HFFc6 (cell line): Measurements from ENCODE around the gene CCP110. TPM values are rescaled to one million over a fixed set of nuclear protein-coding genes. Genes with fewer than 3 reads are reported as not detected.

ENCODE experiments used
- DNase-seq: peaks from one replicate; pipeline ENCODE4 v3.0.0-alpha.2; 2018
- H3K27ac Mint-ChIP-seq: 2 replicates; pipeline ENCODE4 v1.8.0; 2020; ENCODE audit warnings: mild to moderate bottlenecking, mixed read lengths
- H3K27me3 Mint-ChIP-seq: 2 replicates; pipeline ENCODE4 v1.8.0; 2021; ENCODE audit warnings: mild to moderate bottlenecking, moderate library complexity, mixed read lengths; ENCODE audit not compliant: insufficient read depth
- H3K36me3 Mint-ChIP-seq: 2 replicates; pipeline ENCODE4 v1.8.0; 2021; ENCODE audit warnings: low read depth, mixed read lengths
- H3K4me1 Mint-ChIP-seq: 2 replicates; pipeline ENCODE4 v1.8.0; 2020; ENCODE audit warnings: low read depth, mixed read lengths
- H3K4me3 Mint-ChIP-seq: 2 replicates; pipeline ENCODE4 v1.8.0; 2020; ENCODE audit warnings: mild to moderate bottlenecking, moderate library complexity, mixed read lengths
- H3K9me3 Mint-ChIP-seq: 2 replicates; pipeline ENCODE4 v1.8.0; 2020; ENCODE audit warnings: mild to moderate bottlenecking, mixed read lengths
- CTCF ChIP-seq: fragments of 200-600 bp; sonication (generic); IDR thresholded peaks from 2 replicates; pipeline ENCODE4 v1.5.0; 2021; ENCODE audit warnings: antibody characterized with exemption, mild to moderate bottlenecking
- total RNA-seq, 6 experiments: library from RNA; stranded (reverse); fragmentation: NEBNext Ultra II Directional; extraction: Animal tissue kit (Norgen Biotek cat#: 25700); gene quantifications; 2 replicates in 1 of 6; 3 replicates in 5 of 6; pipeline ENCODE4 v1.2.3, GENCODE V29; 2021

Gene CCP110
- total RNA-seq, 6 experiments from 2014 or later = 12.7 to 18.2 (median 16.5) TPM

- DNase-seq = no peak
- no peaks in the 10 kb centered on the region; the same call in 1 of the 2 replicates for H3K36me3 Mint-ChIP-seq
- no peaks in the 10 kb centered on the region for H3K27me3 Mint-ChIP-seq
- no peak overlapping the region for H3K4me3 Mint-ChIP-seq
- TF ChIP-seq CTCF = no peak
- no peak overlapping the region for H3K27ac Mint-ChIP-seq
- no peaks in the 10 kb centered on the region; the same call in 1 of the 2 replicates for H3K4me1 Mint-ChIP-seq
- no peaks in the 10 kb centered on the region for H3K9me3 Mint-ChIP-seq
These were observed 25.9 kb downstream of the CCP110 start for GRCh38 chr16:19549673-19550072.

GRCh38 chr16:19555186-19555937 is 31.6 kb downstream of the CCP110 start, which contains the start of gene VPS35L:
Gene VPS35L (plus strand): TSS chr16:19555703. CDS start chr16:19555730, 27 bp downstream.
- Mint-ChIP-seq H3K4me1 (peaks cover 13% of the 10 kb centered on the region), H3K36me3 (peaks cover 6% of the 10 kb centered on the region), H3K4me3 (peak within 1 kb of the TSS; percentile 93), H3K27ac (peak within 1 kb of the TSS; percentile 95), H3K9me3 (no peaks in the 10 kb centered on the region), H3K27me3 (peaks cover 2% of the 10 kb centered on the region; the same call in 1 of the 2 replicates)
- peak; percentile 98 for DNase-seq
- TF ChIP-seq CTCF = peak; percentile 81

GRCh38 chr16:19555938-19556771 is 32.4 kb downstream of the CCP110 start:
- peak; percentile 35 for DNase-seq
- Mint-ChIP-seq H3K9me3 (no peaks in the 10 kb centered on the region), H3K36me3 (peaks cover 6% of the 10 kb centered on the region), H3K27me3 (peaks cover 2% of the 10 kb centered on the region; the same call in 1 of the 2 replicates), H3K4me1 (peaks cover 13% of the 10 kb centered on the region), H3K4me3 (peak overlapping the region; percentile 93), H3K27ac (peak overlapping the region; percentile 95)
- TF ChIP-seq CTCF = peak; percentile 65

GRCh38 chr16:19559242-19559910 is 35.6 kb downstream of the CCP110 start:
- peak; percentile 67 for DNase-seq
- no peak overlapping the region for H3K27ac Mint-ChIP-seq
- TF ChIP-seq CTCF = peak; percentile 91
- H3K36me3 Mint-ChIP-seq = peaks cover 12% of the 10 kb centered on the region
- H3K27me3 Mint-ChIP-seq = peaks cover 2% of the 10 kb centered on the region; the same call in 1 of the 2 replicates
- H3K4me1 Mint-ChIP-seq = peaks cover 13% of the 10 kb centered on the region
- no peaks in the 10 kb centered on the region; the same call in 1 of the 2 replicates for H3K9me3 Mint-ChIP-seq
- no peak overlapping the region for H3K4me3 Mint-ChIP-seq

GRCh38 chr16:19560078-19560477 is 36.3 kb downstream of the CCP110 start:
- DNase-seq = no peak
- no peak for TF ChIP-seq CTCF
- H3K27ac Mint-ChIP-seq = no peak overlapping the region
- no peaks in the 10 kb centered on the region; the same call in 1 of the 2 replicates for H3K9me3 Mint-ChIP-seq
- H3K36me3 Mint-ChIP-seq = peaks cover 12% of the 10 kb centered on the region
- H3K27me3 Mint-ChIP-seq = peaks cover 2% of the 10 kb centered on the region; the same call in 1 of the 2 replicates
- no peak overlapping the region for H3K4me3 Mint-ChIP-seq
- H3K4me1 Mint-ChIP-seq = peaks cover 10% of the 10 kb centered on the region
